HG03575 (cell line): ENCODE measurements around the gene HMGB4.

ENCODE experiments used
- ATAC-seq: cut with Tn5 transposase; IDR thresholded peaks from one replicate; pipeline ENCODE4 v1.9.1; 2021; ENCODE audit not compliant: unreplicated experiment, insufficient number of reproducible peaks, low FRiP score; ENCODE audit errors: extremely low read depth

HMGB4 gene, protein sequence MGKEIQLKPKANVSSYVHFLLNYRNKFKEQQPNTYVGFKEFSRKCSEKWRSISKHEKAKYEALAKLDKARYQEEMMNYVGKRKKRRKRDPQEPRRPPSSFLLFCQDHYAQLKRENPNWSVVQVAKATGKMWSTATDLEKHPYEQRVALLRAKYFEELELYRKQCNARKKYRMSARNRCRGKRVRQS

DNA sequence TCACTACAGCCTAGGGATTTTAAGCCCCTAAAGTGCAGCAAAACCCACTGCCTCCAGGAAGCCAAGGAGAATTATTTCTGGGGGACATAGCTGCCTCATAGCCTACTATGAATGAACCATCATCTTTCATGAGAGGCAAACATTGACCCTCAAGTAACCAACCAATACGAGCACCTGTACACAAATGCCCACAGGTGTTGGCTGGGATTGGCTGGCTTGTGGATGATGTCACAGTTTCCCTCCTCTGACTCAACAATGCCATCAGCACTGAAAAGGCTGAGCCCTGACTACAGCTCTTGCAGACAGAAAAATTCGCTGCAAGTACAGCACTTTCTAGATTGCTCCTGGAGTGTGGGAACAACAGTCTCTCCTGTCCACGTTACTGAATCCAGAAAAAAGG is at the start of gene HMGB4:
HMGB4 (plus strand) TSS at position 301 of the 400 bp plus-strand sequence. CDS start 113 bp downstream, outside the sequence.
- no peak for ATAC-seq

DNA sequence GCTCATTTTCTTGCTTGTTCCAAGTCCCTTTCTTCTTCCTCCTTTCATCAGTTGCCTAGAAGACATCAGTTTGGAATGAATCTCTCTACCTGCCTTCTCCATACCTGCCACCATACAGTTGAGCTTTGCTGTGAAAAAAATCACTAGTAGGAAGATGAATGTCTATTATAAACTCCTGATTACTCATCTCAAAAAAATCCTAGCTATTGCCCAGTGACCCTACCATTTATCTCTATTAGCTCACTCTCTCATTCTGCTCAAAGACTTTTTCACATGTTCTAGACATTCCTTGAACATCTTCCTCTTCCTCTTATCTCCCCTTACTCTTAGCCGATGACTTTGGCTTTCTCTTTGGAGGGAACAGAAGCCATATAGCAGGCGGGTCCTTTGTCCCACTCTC is 49.7 kb upstream of the HMGB4 start:
- no peak for ATAC-seq

GRCh38 chr1:33815061-33815460 is 48.8 kb upstream of the HMGB4 start:
- ATAC-seq: no peak

DNA sequence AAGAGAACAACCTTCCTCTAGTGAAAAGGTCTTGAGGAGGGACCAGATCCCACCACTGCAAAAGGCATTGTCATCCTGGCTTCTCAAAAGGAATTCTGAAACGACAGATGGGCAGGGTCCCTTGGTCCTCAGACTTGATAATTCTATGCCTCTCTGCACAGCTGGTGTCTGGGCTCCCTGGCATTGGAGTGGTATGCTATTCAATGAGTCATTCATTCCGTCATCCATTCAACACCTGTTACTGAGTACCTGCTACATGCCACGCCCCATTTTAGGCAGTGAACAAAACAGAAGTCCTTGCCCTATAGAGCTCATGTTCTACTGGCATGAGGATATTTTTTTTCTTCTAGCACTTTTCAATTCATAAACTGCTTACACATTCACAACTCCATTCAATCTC is 45.8 kb upstream of the HMGB4 start:
- ATAC-seq: no peak

GRCh38 chr1:33819290-33819912 is 44.5 kb upstream of the HMGB4 start:
- no peak for ATAC-seq

DNA sequence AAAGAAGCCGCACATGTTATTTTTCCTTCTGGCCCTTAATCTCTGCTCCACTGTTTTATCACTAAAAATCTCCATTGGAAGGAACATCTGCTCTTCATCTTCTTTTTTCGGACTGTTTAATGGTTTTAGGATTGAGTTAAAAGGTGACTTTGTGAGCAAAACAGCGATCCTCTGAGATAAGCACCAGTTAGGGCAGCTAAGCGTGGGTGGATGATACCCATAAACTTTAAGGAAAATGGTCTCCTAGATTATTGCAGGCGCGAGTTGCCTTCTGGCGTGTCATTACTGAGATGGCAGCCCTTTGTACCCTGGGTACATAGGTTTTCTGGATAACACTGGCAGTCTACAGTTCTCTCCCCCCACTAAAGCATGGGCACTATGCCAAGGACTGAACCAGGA is 44.0 kb upstream of the HMGB4 start:
- no peak for ATAC-seq

GRCh38 chr1:33820804-33821203 is 43.1 kb upstream of the HMGB4 start:
- ATAC-seq: no peak

DNA sequence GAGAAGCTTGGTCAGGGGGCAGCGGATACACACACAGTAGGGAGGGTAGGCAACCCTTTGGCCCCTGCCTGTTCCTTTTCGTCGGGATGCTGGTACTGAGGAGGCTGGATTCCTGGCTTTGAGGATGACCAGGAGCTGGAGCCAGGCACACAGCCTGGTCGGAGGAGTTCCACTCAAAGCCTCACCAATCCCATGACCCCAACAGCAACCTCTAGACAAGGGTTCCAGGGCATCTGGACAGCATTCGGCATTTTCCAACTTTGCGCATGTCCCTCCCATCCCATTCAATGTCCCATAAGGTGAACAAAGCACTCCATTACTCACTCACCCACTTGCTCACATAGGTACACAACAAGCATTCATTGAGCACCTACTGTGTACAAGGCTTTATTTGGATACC is 42.6 kb upstream of the HMGB4 start:
- no peak for ATAC-seq

- no peak for ATAC-seq
Observed at GRCh38 chr1:33822396-33822795, 41.5 kb upstream of the HMGB4 start.

- no peak for ATAC-seq
Observed at GRCh38 chr1:33823401-33823800, 40.5 kb upstream of the HMGB4 start.

- ATAC-seq: no peak
Observed at GRCh38 chr1:33823830-33824229, 40.0 kb upstream of the HMGB4 start.

- ATAC-seq: no peak
Observed at GRCh38 chr1:33824321-33824720, 39.6 kb upstream of the HMGB4 start.

DNA sequence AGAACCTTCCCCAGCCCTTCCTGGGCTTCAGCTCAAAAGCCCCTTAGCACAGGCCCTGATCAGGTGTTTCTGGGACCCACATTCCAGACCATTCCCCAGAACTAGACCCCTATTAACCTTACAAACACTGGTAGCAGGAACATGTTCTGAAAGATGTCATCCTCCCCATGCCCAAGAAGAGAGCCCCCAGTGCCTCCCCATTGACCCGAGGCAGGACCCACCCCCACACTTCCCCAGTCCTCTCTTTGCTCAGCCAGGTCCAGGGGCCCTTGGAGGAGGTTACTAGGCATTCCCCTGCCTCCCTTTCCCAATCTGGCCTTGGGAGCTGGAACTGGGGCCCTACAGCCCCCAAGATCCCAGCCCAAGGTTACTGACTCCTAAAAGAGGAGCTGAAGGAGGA is 38.9 kb upstream of the HMGB4 start:
- no peak for ATAC-seq

- ATAC-seq: no peak
Observed at GRCh38 chr1:33825506-33825905, 38.4 kb upstream of the HMGB4 start.

DNA sequence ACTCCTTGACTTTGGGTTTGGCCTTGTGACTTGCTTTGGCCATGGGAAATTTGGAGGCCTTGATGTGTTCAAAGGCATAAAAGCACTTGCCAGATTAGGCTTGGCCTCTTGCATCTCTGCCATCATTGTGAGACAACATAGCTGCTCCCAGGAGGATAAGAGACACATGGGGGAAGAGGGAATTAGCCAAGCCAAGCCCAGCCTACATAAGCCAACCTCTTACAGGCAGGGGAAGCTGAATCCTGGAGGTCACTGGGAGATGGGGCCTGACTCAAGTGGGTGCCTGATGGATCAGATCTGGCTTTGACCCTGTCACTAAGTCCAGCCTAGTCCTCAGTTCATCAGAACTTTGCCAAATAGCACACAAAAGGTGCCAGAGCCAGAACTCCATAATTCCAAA is 37.6 kb upstream of the HMGB4 start:
- no peak for ATAC-seq

DNA sequence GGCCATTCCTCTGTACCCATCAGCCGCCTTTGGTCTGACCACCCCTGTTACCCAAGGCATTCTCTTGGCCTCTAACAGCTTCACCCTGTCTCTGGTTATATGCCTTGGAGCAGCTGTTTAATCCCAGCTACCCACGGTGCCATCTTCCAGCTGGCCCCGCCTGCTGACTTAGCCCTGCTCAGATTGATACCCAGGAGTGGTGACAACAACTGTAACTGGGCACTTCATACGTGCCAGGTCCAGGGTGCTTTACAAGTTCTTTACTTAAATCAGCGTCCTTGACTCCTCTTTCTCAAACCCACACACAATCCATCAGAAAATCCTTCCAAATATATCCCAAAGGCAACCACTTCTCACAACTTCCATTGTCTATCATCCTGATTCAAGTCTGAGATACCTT is 37.2 kb upstream of the HMGB4 start:
- ATAC-seq: no peak

DNA sequence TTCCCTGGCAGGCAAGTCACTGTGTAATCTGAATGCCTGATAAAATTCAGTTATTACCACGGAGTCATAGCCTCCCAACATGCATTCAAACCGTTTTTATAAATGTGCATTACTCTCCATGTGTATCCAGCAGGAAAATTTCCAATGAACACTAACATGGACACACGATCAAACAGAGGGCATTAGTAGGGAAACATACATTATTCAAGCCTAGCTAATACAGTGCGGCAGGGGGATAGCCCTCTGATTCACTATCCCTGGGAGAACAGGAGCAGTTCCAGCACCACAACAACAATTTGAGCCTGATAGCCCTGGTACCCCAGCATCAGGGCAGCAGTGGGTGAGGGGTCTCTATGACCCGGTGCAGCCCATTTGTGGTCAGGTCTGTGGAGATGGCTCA is 35.8 kb upstream of the HMGB4 start:
- no peak for ATAC-seq

DNA sequence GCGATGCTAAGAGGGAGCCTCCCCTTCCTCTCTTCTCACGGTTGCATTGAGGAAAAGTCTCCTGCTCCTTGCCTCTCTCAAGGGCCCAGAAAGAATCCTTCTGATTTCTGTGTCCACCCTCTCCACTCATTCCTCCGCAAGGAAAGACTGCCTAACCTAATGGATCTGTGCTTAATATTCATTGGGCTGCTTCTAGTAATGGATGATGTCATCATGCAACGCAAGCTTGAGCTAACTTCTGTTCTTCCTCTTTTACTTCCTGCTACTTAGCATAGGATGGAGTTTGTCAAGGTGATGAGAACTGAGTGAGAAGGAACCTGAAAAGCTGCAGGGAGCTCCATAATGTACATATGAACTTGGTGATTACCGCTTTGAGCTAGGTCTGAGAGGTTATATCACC is 35.2 kb upstream of the HMGB4 start:
- no peak for ATAC-seq

DNA sequence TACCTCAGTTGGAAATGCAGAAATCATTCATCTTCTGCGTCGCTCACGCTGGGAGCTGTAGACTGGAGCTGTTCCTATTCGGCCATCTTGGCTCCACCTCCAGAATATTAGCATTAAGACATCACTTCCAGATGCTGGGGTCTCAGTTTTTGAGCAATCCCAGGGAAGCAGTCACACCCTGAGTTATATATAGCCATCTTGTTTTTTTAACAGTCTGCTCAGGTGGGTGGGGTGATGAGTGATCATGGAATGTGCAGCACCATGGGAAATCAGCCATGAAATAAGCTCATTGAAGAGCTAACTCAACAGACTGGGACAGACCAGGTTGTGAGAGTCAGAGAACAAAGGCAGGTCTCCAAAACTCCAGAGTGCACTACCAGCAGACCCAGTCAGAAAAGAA is 27.0 kb upstream of the HMGB4 start:
- no peak for ATAC-seq

DNA sequence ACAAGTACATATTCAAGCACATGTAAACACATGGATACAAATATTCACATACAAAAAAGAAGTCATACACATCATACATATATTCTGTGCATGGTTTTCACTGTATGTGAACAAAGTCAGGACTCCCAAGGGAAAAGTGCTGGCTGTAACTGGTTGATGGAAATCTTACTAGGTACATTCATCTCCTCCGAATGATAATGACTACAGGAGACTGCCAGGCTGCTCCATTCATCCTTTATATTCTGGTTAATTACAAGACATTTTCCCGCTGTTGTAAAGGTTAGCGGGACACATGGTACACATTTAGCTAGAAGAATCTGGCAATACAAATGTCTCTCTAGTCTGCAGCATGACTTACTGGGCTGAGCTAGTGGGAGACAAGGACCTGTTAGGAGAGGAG is 26.2 kb upstream of the HMGB4 start:
- no peak for ATAC-seq

DNA sequence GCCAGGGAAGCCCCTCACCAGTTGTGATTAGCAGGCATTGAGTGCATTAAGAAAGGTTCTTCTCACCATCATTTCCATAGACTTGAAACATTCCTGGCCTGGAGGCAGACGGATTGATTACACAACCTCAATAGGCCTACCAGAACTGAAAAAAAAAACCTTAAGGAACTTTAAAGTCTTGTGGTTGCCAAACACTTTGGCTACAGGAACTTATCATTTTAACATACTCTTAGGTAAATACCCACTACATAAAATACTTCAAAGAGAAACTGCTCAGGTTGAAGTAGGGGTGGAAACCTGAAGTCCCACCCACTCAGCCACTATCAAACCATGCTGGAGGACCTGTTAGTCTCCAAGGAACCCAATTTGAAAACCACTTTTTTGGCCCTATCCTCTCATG is 22.4 kb upstream of the HMGB4 start:
- ATAC-seq: no peak
